ENCODE results near the gene FAM156B.
"Not testable (repeated sequence)": the region's sequence is repeated elsewhere in the genome, so short reads cannot be mapped to it uniquely, and the experiment has no call there.

Gene FAM156B, protein sequence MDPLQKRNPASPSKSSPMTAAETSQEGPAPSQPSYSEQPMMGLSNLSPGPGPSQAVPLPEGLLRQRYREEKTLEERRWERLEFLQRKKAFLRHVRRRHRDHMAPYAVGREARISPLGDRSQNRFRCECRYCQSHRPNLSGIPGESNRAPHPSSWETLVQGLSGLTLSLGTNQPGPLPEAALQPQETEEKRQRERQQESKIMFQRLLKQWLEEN

DNA sequence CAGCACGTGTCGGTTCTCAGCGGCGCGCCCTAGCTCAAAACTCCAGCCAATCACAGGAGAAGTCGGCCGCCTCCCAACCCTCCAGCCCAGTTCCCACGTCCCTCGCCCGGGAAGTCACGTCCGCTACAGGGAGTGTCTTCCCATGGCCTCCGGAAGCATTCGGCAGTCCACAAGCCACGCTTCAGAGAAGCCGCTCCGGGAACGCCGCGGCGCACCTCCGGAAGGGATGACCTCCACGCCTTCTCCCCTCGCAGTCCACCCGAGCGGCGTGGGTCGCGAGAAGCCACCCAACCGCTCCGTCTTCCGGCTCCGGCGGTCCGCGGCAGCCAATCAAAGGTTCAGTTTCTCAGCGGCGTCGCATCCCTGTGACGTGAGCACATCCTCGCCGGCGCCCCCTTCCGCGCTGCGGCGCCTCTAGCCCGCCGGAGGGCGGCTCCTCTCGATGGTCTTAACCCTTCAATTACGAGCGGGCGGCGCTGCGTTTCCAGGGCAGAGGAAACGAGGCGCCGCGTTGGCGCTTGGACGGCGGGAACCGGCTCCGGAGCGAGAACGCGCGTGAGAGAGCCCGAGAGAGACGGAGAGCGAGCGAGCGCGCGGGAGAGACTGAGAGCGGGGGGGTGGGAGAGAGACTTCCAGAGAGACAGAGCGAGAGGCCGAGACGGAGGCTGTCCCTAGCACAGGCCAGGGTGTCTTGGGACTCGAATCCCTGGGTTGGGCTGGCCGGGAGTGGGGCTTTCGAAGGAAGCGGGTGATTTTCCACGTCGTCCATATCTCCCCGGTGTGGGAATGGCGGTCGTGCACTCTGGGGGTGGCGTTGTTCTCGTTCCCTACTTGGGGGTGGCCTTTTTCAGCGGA is at the start of gene FAM156B:
FAM156B (plus strand) TSS at position 476 of the 855 bp plus-strand sequence. CDS start 9,896 bp downstream, outside the sequence.
- not testable (repeated sequence) for DNase-seq

DNA sequence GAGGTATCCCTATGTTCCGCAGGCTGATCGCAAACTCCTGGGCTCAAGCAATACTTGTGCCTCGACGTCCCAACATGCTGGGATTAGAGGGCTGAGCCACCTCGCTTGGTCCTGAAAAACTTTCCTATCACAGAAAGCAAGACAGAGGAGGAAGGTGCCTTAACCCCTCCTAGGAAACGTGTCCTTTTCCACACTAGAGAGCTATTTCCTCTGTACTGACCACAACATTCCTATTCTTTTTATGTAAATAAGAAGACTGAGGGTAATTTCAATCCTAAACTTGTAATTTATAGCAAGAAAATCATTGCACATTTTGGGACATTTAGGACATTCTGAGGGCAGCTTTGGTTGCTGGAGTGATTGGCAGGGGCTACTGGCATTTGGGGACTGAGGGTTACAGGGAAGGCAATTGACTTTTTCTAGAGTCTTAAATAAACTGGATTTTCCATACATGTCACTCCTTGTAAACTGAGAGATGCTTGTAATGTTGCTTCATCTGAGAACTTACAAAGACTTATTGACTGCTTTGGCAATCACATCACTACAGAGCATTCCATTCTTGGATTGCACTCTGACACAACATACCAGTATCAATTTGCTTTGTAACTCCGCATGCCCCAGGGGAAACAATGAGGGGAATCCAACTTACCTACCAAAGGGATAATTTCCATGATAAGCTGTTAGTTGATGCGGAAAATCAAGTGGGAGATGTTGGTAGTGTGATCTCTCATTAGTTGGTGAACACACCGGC is 44.8 kb upstream of the FAM156B start:
- no peak for DNase-seq

DNA sequence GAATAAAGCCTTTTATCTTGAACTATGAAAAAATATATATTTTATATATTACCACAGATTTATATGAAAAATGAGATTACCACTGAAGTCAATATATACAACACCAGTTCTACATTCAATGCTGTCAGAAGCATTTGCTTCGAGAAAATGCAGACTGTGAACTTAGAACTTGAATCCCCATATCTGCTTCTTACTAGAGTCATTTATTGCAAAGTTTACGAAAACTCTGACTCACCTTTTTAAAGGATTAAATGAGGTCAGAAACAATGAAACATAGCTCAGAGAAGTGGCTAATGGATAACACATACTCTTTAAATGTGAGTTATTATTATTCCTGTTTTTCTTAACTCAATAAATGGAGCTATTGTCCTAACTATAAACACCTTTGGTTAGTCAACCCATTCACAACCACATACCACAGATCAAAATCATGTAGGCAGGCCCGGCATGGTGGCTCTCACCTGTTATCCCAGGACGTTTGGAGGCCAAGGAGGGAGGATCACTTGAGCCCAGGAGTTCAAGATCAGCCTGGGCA is 40.1 kb upstream of the FAM156B start:
- DNase-seq: not testable (repeated sequence)

DNA sequence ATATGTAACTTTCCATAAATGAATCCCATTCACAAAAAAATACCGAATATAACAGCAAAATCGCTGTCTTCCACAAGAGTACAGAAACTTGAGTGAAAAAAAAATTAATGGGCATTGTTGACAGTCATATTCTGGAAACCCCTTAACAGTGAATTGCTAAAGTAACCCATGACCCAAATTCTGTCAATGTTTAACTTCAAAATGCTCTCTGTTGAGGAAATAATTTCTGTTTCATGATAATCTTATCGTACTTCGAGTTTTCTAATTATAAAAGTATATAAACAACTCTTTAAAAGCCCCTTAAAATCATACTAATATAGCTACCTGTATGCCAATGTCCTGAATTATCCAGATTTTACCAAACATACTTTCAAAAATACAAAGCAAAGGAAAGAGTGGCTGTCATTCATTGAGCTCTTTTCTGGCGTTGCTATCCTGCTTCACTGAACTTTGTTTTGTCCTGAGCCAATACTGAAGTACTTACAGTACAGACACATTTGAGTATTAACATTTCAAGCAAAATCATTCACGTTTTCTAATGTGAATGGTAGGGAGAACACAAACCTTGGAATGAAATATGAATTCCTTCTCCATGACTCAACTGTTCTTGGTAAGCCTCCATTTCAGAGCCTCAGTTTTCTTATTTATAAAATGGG is 31.7 kb upstream of the FAM156B start:
- no peak for DNase-seq

DNA sequence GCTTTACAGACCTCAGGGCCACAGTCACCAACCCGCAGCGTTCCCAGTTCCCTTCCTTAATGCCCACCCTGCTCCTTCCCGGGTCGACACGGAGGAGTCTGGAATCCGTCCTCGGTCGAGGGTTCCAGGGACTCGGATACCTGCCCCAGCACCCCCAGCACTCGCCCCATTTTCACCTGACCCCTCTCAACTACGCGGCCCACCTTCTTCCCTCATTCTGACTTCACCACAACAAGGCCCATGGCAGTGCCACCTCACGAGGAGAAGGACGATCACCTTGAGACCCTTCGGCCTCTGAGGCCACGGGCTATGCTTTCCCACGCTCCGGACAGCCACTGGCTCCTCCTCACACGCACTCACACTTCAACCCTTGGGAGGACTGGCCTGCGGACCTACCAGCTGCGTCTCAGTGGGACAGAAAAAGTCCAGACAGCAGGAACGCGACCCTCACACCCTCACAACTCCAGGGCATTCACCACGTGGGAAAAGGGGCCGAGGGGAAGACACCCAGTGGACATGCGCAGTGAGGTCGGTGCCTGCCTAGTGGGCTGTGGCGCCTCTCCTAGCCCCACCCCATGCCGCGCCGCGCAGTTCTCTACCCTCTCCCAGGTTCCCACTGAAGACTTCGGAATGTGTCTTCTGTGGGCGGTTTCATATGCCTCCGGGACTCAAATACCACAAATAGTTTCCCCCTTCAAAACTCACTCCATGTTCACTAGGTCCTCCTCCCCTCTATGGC is 29.4 kb upstream of the FAM156B start, which contains the start of gene XAGE3:
XAGE3 (minus strand) TSS at position 474 of the 739 bp plus-strand sequence. CDS start 950 bp downstream, outside the sequence.
- DNase-seq: no peak

DNA sequence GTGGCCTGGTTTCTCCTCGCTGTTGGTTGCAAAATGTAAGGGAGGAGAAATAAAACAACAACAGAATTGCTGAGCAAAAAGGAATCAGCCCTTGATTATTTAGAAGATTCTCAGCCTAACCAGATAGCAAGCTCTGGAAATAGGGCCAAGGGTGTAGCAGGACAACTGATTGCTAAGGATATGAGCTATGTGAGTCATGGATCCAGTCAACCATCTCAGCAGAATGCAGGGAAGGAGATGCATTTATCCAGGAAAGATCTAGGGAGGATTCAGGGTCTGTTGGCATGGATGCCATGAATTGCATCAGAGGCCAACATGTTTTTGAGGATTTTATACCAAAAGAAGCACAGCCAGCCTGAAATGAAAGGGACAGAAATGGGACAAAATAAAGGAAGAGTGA is 27.1 kb upstream of the FAM156B start:
- no peak for DNase-seq

DNA sequence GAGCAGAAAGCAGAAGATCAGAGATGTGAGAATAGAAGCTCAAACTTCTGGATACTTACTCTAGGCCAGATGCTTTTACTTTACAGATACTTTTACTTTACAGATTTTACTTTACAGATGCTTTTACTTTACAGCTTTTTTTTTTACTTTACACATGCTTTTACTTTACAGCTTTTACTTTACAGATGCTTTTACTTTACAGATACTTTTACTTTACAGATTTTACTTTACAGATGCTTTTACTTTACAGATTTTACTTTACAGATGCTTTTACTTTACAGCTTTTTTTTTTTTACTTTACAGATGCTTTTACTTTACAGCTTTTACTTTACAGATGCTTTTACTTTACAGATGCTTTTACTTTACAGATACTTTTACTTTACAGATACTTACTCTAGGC is 23.3 kb upstream of the FAM156B start:
- DNase-seq: not testable (repeated sequence)

DNA sequence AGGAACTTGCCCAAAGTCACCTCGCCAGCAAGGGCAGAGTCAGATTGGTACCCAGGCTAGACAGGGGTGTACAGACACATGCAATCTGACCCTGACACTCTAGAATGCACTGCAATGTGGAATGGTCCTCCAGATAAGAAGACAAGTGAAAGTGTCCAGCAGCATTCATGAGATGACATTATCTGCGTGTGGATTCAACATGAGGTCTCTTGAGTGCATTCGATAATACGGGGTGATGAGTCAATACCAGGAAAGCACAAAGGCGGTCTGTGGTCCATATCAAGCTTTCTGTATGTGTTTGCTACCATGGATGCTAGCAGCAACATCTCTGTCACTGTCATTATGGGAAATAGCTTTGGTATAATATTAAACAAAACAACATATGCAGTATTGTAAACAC is 22.5 kb upstream of the FAM156B start:
- no peak for DNase-seq

DNA sequence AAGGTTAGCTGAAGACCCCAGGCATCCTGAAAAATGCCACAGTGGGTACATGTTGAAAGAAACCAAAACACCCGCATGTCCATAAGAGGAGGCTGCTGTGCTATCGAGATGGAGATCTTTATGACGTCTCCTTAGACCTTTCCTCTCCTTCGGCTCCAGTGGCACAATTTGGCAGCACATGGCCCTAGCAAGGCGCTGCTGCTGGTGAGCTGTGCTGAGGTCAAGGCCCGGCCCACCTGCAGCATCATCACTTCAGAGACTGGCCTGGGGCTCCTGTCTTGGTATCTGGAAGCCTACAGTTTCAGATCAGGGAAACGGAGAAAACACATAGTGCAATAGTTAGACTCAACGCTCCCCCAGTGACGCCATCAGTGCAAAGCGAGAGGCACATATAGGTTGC is 21.7 kb upstream of the FAM156B start:
- DNase-seq: not testable (repeated sequence)

DNA sequence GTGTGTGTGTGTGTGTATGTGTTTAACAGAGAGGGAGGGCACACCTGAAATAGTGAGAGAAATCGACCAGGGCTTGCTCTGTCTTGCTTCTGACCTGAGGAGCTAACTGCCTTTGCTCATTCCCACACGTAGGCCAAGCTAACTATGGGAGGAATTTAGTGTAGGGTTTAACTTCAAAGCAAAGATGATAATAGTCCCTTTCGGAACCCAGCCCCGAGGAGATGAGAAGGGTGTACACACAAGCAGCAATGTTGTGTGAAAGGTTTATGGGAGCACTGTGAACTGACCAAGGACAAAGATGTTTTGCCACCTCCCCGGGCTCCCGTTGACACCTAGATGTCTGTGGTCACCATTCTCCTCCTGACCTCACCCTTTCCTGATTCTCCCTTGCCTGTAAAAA is 20.7 kb upstream of the FAM156B start:
- not testable (repeated sequence) for DNase-seq

DNA sequence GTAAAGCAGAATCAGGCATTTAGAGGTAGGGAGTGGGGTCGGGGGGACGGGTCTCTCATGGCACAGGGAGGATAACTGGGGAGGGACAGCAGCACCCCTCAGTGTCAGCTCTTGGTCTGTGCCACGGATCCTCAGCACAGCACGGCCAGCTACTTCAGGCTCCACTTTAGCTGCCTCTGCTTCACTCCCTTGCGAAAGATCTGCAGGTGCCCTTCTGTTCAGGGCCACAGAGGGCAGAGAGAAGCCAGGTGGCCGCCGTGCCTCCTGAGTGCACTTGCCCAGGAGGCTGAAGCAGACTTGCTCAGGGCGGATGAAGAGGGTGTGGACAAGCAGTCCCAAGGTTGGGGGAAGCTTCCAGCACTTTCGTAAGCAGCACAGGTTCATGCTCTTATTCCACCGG is 9.7 kb upstream of the FAM156B start:
- DNase-seq: not testable (repeated sequence)

DNA sequence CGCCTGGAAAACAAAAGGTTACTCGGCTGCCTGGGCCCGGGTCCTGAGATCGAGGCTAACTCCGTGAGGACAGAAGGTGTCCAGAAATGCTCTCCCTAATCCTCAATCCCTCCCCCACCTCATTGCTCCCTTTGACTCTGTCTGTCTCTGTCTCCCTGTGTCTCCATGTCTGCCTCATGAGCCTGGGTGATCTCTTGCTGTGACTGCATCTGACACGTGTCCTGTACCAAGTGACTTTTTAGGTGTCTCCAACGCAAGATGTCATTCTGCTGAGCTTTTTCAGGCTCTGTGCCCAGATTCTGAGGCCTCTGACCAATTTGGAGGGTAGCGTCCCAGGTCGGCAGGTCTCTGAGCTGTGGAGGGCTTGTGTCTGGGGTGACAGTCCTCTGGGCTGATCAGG is 9.0 kb upstream of the FAM156B start:
- DNase-seq: not testable (repeated sequence)

DNA sequence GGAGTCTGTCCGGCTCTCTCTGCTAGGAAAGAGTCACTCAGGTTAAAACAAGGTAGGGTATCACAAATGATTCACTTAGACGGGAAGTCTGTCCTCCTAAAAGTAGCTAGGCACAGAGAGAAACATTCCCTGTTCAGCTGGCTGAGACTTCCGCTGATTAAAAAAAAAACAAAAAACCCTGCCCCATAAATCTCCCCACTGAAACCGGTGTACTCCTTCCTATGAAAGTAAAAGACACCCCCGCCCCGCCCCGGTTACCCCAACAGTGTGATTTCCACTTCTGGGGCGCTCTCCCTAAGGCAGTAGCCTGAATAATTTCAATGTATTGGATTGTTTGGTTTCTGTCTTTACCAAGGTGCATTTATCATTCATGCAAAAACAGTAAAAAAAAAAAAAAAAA is 692 bp upstream of the FAM156B start:
- not testable (repeated sequence) for DNase-seq

DNA sequence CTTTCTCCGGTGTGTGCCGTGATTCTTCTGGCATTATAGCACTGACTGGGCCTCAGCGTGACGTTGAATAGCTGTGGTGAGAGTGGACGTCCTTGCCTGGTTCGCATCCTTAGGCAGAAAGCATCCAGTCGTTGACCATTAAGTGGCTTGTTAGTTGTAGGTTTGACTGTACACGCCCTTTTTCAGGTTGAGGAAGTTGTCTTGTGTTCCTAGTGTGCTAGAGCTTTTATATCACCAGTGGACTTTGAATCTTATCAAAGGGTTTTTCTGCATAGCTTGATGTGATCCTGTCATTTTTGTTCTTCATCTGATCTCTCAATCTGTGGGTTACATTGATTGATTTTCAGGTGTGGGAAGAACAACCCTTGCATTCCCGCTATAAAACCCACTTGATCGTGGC is 8.4 kb downstream of the FAM156B start:
- not testable (repeated sequence) for DNase-seq

DNA sequence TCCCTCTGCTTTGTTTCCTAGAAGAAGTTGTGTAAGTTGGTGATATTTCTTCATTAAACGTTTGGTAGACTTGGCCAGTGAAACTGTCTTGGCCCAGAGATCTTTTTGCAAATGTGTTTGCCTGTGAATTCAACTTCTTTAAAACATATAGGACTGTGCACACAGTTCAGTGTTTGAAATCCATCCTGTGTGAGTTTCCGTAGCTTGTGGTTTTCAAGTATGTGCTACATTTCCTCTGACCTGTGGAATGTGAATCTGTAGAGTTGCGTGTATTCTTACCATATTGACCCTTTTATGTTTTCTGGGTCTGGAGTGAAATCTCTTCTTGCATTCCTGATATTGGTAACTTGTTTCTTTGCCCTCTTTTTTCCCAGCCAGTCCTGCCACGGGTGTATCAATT is 8.9 kb downstream of the FAM156B start:
- DNase-seq: not testable (repeated sequence)

DNA sequence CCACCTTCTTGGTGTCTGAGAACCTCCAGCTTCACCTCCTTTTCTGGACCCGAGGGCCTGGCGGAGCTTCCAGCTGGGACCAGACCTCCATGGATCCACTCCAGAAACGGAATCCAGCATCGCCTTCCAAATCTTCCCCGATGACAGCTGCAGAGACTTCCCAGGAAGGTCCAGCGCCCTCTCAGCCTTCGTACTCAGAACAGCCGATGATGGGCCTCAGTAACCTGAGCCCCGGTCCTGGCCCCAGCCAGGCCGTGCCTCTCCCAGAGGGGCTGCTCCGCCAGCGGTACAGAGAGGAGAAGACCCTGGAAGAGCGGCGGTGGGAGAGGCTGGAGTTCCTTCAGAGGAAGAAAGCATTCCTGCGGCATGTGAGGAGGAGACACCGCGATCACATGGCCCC is 10.0 kb downstream of the FAM156B start:
- not testable (repeated sequence) for DNase-seq

DNA sequence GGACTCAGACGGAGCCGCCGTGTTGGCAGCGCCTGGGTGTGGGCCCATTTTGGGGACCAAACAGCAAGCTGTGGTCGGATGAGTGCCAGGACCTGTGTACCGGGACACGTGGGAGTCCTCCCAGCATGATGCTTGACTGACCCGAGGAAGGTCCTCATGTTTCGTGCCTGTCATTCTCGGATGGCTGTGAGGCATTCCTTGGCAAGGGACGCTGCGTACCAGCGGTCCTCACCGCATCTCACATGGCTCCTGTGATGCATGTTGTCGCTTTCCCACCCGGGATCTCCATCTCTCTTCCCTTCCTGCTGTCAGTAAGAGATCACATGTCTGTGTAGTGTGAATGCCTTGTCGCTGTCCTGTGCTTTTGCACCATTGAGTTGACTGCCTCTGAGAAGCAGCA is 10.8 kb downstream of the FAM156B start:
- not testable (repeated sequence) for DNase-seq

DNA sequence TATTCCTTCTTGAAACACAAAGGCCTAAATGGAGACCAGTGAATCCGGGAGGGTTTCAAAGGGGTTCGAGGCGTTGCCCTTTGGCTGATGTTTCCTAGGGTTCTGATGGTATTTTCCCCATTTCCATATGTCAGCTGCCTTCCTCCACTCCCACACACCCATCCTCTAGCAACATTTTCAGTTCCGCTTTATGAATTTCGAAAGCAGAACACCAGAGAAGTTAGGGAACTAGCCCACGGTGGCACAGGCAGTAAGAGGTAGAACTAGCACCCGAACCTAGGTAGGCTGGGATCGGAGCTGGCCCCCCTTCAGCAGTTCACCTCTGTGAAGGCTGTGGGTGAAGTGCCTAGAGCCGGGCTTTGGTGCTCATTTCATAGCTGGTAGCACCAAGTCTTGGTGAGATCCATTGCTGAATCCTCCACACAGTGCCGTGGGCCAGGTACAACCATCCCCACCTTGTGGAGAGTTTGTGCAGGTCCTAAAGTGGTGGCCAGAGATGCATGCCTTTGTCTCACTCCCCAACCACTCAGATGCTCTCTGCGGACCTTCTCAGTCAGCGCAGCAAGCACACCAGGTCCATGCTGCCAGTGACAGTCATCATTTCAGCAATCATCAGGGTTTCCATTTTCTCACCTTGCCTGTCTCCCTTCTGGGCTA is 12.3 kb downstream of the FAM156B start:
- not testable (repeated sequence) for DNase-seq

DNA sequence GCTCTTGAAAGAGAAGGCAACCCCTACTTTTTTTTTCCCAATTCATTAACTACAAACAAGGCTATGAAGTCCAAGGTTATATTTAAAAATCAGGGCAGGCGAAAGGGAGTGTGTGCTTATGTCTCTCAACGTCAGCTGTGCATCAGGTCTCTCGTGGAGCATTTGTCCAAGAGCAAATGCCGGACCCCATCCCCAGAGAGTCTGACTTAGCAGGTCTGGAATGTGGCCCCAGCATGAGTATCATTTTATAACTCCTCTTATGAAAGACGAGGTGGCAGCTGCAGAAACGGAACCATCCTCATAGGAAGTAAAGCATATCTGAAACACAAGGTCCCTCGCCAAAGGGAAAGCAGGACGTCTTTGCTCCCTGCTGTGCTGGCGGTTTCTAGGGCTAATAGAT is 16.6 kb downstream of the FAM156B start:
- DNase-seq: not testable (repeated sequence)

DNA sequence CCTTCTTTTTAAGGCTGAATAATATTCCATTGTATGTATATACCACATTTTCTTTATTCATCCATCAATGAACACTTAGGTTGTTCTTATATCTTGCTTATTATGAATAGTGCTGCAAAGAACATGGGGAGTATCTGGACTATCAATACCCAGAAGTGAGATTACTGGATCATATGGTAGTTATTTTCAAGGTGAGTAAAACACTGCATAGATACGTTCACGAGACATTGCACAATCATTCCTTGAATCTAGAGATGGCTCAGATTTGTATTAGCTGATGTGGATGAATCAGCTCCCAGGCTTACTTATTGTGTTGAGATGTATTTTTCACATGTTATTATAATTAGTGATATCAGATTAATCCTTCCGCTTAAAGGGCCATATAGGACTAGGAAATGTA is 17.6 kb downstream of the FAM156B start:
- DNase-seq: not testable (repeated sequence)

DNA sequence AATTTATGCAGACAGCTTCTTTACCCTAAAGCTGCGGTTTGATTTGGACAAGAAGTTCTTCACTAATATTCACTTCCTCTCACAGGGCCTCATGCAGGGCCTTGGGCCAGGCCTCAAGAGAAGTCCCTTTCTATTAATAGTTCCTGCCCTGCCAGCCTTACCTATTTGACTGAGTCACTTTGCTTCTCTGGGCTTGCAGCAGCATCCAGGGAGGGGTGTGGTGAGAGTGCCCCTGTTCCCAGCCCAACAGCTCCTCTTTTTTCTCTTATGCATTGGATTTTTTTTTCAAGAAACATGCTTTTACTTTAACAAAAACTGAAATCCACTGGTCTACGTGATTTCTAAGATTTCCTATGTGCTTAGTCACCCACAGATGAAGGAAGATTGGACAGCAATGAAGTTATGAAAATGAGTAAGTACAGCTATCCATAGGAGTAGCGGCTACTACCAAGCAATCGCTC is 26.7 kb downstream of the FAM156B start:
- DNase-seq: no peak
